HCT116 (cell line): ENCODE results near the gene SPI1.

Source experiments
- CBX3 ChIP-seq: IDR thresholded peaks from 2 replicates; pipeline ENCODE4 v1.6.1; 2012; ENCODE audit warnings: low read depth
- CEBPB ChIP-seq: IDR thresholded peaks from 2 replicates; pipeline ENCODE4 v1.6.1; 2012; ENCODE audit warnings: low read depth
- EZH2phosphoT487 ChIP-seq: fragments of 200-600 bp; IDR thresholded peaks from 2 replicates; pipeline ENCODE4 v1.6.1; 2018; ENCODE audit warnings: antibody characterized with exemption, borderline replicate concordance
- JUND ChIP-seq: IDR thresholded peaks from 2 replicates; pipeline ENCODE4 v1.6.1; 2012
- POLR2A ChIP-seq: IDR thresholded peaks from 2 replicates; pipeline ENCODE4 v1.7.0; 2011; ENCODE audit warnings: borderline replicate concordance; ENCODE audit not compliant: insufficient read depth, insufficient read length; ENCODE audit errors: extremely low read depth
- SIN3A ChIP-seq: IDR thresholded peaks from 2 replicates; pipeline ENCODE4 v1.6.1; 2012; ENCODE audit warnings: low read depth
- SP1 ChIP-seq: IDR thresholded peaks from 2 replicates; pipeline ENCODE4 v1.6.1; 2012; ENCODE audit warnings: low read depth
- ZNF274 ChIP-seq: fragments of 200-500 bp; sonication (Bioruptor generic); IDR thresholded peaks from 2 replicates; pipeline ENCODE4 v1.6.1; 2014; ENCODE audit warnings: mild to moderate bottlenecking, low read depth, low read length, inconsistent platforms
- TF ChIP-seq, protein P1 (sequence below), 3 experiments: fragments of 200-600 bp in 1 of 3; sonication (generic) in 1 of 3; IDR thresholded peaks in 2 of 3; conservative IDR thresholded peaks in 1 of 3; 2 replicates each; pipeline ENCODE4 v1.5.1; 2012 to 2017; ENCODE audit warnings: low read depth in 2 of 3, low read length in 2 of 3, antibody characterized with exemption in 1 of 3, borderline replicate concordance in 1 of 3, control low read depth in 1 of 3, mild to moderate bottlenecking in 1 of 3, mixed read lengths in 1 of 3, mixed run types in 1 of 3, moderate library complexity in 1 of 3; ENCODE audit not compliant: insufficient read depth in 1 of 3
- TF ChIP-seq, protein P2 (sequence below): IDR thresholded peaks from 2 replicates; pipeline ENCODE4 v1.6.1; 2012
- TF ChIP-seq, protein P3 (sequence below): IDR thresholded peaks from 2 replicates; pipeline ENCODE4 v1.6.1; 2012; ENCODE audit warnings: low read depth

GRCh38 chr11:47417712-47418111 lies 39.4 kb upstream of the SPI1 start:
- TF ChIP-seq JUND (no peak), POLR2A (no peak), SIN3A (no peak), ZNF274 (no peak), SP1 (no peak), CEBPB (no peak), EZH2phosphoT487 (no peak), CBX3 (no peak)
- TF ChIP-seq, protein P1, sequence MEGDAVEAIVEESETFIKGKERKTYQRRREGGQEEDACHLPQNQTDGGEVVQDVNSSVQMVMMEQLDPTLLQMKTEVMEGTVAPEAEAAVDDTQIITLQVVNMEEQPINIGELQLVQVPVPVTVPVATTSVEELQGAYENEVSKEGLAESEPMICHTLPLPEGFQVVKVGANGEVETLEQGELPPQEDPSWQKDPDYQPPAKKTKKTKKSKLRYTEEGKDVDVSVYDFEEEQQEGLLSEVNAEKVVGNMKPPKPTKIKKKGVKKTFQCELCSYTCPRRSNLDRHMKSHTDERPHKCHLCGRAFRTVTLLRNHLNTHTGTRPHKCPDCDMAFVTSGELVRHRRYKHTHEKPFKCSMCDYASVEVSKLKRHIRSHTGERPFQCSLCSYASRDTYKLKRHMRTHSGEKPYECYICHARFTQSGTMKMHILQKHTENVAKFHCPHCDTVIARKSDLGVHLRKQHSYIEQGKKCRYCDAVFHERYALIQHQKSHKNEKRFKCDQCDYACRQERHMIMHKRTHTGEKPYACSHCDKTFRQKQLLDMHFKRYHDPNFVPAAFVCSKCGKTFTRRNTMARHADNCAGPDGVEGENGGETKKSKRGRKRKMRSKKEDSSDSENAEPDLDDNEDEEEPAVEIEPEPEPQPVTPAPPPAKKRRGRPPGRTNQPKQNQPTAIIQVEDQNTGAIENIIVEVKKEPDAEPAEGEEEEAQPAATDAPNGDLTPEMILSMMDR (IDR thresholded peaks at IDR 0.05 in 2 of 3, conservative IDR thresholded peaks at IDR 0.05 in 1 of 3; ENCODE audit: borderline replicate concordance in 1 of 3, insufficient read depth in 1 of 3, low read depth in 2 of 3, low read length in 2 of 3) = no peak
- TF ChIP-seq, protein P2, sequence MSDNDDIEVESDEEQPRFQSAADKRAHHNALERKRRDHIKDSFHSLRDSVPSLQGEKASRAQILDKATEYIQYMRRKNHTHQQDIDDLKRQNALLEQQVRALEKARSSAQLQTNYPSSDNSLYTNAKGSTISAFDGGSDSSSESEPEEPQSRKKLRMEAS = no peak
- TF ChIP-seq, protein P3, sequence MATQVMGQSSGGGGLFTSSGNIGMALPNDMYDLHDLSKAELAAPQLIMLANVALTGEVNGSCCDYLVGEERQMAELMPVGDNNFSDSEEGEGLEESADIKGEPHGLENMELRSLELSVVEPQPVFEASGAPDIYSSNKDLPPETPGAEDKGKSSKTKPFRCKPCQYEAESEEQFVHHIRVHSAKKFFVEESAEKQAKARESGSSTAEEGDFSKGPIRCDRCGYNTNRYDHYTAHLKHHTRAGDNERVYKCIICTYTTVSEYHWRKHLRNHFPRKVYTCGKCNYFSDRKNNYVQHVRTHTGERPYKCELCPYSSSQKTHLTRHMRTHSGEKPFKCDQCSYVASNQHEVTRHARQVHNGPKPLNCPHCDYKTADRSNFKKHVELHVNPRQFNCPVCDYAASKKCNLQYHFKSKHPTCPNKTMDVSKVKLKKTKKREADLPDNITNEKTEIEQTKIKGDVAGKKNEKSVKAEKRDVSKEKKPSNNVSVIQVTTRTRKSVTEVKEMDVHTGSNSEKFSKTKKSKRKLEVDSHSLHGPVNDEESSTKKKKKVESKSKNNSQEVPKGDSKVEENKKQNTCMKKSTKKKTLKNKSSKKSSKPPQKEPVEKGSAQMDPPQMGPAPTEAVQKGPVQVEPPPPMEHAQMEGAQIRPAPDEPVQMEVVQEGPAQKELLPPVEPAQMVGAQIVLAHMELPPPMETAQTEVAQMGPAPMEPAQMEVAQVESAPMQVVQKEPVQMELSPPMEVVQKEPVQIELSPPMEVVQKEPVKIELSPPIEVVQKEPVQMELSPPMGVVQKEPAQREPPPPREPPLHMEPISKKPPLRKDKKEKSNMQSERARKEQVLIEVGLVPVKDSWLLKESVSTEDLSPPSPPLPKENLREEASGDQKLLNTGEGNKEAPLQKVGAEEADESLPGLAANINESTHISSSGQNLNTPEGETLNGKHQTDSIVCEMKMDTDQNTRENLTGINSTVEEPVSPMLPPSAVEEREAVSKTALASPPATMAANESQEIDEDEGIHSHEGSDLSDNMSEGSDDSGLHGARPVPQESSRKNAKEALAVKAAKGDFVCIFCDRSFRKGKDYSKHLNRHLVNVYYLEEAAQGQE = no peak
